Osteoblast (primary cell): ENCODE results near the gene KIAA1671. TPM values are rescaled to one million over a fixed set of nuclear protein-coding genes. Genes with fewer than 3 reads are reported as not detected.

Experiments
- DNase-seq: peaks from one replicate; pipeline ENCODE4 v3.0.0; 2011; ENCODE audit warnings: low spot score, mixed read lengths; ENCODE audit not compliant: insufficient read length; ENCODE audit errors: missing footprints
- H2AFZ ChIP-seq: 2 replicates; pipeline ENCODE4 v1.6.0; 2011; ENCODE audit warnings: mild to moderate bottlenecking, low read length
- H3K27ac ChIP-seq: 2 replicates; pipeline ENCODE4 v1.5.1; 2011; ENCODE audit warnings: mild to moderate bottlenecking, low read depth, low read length, moderate library complexity
- H3K27me3 ChIP-seq: 2 replicates; pipeline ENCODE4 v1.6.0; 2012; ENCODE audit warnings: mild to moderate bottlenecking, control low read depth, inconsistent platforms, low read length, moderate library complexity; ENCODE audit not compliant: insufficient read depth
- H3K36me3 ChIP-seq: 2 replicates; pipeline ENCODE4 v1.5.1; 2011; ENCODE audit warnings: mild to moderate bottlenecking, low read length, control low read depth, moderate library complexity; ENCODE audit not compliant: insufficient read depth
- H3K4me1 ChIP-seq: 2 replicates; pipeline ENCODE4 v1.5.1; 2011; ENCODE audit warnings: mild to moderate bottlenecking, low read length, control low read depth, moderate library complexity; ENCODE audit not compliant: insufficient read depth
- H3K4me2 ChIP-seq: 2 replicates; pipeline ENCODE4 v1.6.0; 2011; ENCODE audit warnings: mild to moderate bottlenecking, low read length; ENCODE audit not compliant: insufficient read depth
- H3K4me3 ChIP-seq: fragments of 200-600 bp; sonication (generic); 3 replicates; pipeline ENCODE4 v1.5.1; 2012; ENCODE audit warnings: mild to moderate bottlenecking, low read length, inconsistent platforms; ENCODE audit not compliant: insufficient read depth
- H3K79me2 ChIP-seq: 2 replicates; pipeline ENCODE4 v1.6.0; 2012; ENCODE audit warnings: mild to moderate bottlenecking, low read length, control low read depth, inconsistent platforms; ENCODE audit not compliant: insufficient read depth
- H3K9me3 ChIP-seq: 2 replicates; pipeline ENCODE4 v1.5.1; 2011; ENCODE audit warnings: low read depth, low read length, control low read depth
- H4K20me1 ChIP-seq: 2 replicates; pipeline ENCODE4 v1.6.0; 2012; ENCODE audit warnings: mild to moderate bottlenecking, low read length, control low read depth; ENCODE audit not compliant: insufficient read depth
- total RNA-seq: library from RNA; depleted of rRNA; stranded (reverse); fragments of >200 nt; gene quantifications from 2 replicates; pipeline ENCODE4 v1.2.3, GENCODE V29; 2012
- TF ChIP-seq, protein P1 (sequence below): IDR thresholded peaks from 2 replicates; pipeline ENCODE4 v1.5.1; 2011; ENCODE audit warnings: mild to moderate bottlenecking, low read depth, low read length, moderate library complexity; ENCODE audit errors: extremely low read depth

Gene KIAA1671
- total RNA-seq, 1 donor, result 16.6 TPM

DNA sequence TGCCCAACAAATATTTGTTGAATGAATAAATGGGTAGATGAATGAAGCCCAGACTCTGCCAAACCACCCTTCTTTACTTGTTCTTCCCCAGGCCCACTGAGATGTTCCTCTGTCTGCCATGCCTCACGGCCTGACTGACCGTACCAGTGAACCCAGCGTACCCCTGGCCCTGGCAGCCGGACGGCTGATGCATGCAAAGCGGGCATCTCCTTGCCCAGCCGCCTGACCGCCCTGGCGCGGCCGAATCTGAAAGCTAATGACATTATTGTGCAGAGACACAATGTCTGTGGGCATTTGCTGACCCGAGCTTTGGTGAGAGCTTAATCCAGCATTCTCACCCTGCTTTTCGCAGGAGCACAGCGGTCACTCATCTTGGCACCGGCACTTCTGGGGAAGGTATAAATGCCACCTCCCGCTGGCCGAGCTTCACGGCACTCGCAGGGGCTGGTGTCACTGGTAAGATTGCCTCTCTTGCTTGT, 266.7 kb downstream of the KIAA1671 start, which contains the start of gene CRYBB2:
Gene CRYBB2, plus strand, starts transcription at position 429 of the 479 bp plus-strand sequence. CDS start 1,791 bp downstream, outside the sequence.
- TF ChIP-seq, protein P1, sequence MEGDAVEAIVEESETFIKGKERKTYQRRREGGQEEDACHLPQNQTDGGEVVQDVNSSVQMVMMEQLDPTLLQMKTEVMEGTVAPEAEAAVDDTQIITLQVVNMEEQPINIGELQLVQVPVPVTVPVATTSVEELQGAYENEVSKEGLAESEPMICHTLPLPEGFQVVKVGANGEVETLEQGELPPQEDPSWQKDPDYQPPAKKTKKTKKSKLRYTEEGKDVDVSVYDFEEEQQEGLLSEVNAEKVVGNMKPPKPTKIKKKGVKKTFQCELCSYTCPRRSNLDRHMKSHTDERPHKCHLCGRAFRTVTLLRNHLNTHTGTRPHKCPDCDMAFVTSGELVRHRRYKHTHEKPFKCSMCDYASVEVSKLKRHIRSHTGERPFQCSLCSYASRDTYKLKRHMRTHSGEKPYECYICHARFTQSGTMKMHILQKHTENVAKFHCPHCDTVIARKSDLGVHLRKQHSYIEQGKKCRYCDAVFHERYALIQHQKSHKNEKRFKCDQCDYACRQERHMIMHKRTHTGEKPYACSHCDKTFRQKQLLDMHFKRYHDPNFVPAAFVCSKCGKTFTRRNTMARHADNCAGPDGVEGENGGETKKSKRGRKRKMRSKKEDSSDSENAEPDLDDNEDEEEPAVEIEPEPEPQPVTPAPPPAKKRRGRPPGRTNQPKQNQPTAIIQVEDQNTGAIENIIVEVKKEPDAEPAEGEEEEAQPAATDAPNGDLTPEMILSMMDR, result no peak
- Histone ChIP-seq H3K9me3 (no peaks in the 10 kb centered on the region), H2AFZ (no peak within 1 kb of the TSS), H3K4me3 (no peak within 1 kb of the TSS), H3K27me3 (peaks cover 7% of the 10 kb centered on the region), H3K27ac (no peak within 1 kb of the TSS), H4K20me1 (no peaks in the 10 kb centered on the region), H3K4me1 (no peaks in the 10 kb centered on the region), H3K4me2 (no peak within 1 kb of the TSS), H3K36me3 (no peaks in the 10 kb centered on the region), H3K79me2 (no peaks in the 10 kb centered on the region)
- DNase-seq, result no peak

DNA sequence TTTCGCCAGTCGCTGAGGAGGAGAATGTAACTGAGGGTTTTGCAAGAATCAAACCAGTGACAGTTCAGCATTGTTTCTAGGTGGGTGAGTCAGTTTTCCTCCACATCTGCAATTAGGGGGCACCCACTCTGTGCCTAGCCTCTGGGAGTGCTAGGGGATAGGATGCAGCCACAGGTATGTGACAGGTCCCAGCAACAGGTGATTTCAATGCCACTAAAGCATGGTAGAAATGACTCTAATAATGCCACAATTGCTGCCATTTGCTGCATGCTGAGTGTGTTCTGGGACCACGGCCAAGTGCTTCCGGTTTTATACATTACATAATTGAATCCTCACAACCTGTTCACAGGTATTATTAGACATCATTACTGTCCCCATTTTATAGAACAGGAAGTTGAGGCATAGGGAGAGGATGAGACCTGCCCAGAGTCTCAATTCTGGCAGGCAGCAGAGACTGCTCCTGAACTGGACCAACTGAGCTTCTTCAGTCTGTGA, 267.5 kb downstream of the KIAA1671 start:
- no peaks in the 10 kb centered on the region for H3K4me1 ChIP-seq
- H4K20me1 ChIP-seq, result no peaks in the 10 kb centered on the region
- H2AFZ ChIP-seq, result no peak overlapping the region
- peaks cover 12% of the 10 kb centered on the region for H3K27me3 ChIP-seq
- H3K4me3 ChIP-seq, result no peak overlapping the region
- TF ChIP-seq, protein P1, result no peak
- H3K9me3 ChIP-seq, result no peaks in the 10 kb centered on the region
- H3K79me2 ChIP-seq, result no peaks in the 10 kb centered on the region
- H3K27ac ChIP-seq, result no peak overlapping the region
- no peak overlapping the region for H3K4me2 ChIP-seq
- DNase-seq, result no peak
- H3K36me3 ChIP-seq, result no peaks in the 10 kb centered on the region

DNA sequence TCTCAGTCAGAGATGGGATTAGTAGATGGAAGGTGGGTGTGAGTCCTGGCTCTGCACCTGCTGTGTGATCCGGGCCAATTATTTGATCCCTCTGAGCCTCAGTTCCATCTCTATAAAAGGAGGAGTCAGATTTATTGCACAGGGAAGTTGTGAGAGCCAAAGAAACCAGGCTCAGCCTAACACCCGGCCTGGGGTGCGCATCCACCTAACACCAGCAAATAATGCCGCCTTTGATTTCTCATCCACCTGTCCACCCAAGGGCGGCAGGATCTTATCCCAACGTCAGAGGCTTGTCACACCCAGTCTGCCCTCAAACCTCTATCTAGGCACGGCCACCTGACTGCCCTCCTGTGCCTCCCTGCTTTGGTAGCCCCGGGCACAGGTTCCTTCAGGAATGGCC, 269.3 kb downstream of the KIAA1671 start:
- H3K36me3 ChIP-seq, result no peaks in the 10 kb centered on the region
- TF ChIP-seq, protein P1, result no peak
- H3K79me2 ChIP-seq, result no peaks in the 10 kb centered on the region
- no peak overlapping the region for H3K4me2 ChIP-seq
- no peak overlapping the region for H3K4me3 ChIP-seq
- peaks cover 15% of the 10 kb centered on the region for H3K27me3 ChIP-seq
- H3K4me1 ChIP-seq, result no peaks in the 10 kb centered on the region
- H3K9me3 ChIP-seq, result no peaks in the 10 kb centered on the region
- H3K27ac ChIP-seq, result no peak overlapping the region
- no peaks in the 10 kb centered on the region for H4K20me1 ChIP-seq
- no peak for DNase-seq
- H2AFZ ChIP-seq, result no peak overlapping the region

DNA sequence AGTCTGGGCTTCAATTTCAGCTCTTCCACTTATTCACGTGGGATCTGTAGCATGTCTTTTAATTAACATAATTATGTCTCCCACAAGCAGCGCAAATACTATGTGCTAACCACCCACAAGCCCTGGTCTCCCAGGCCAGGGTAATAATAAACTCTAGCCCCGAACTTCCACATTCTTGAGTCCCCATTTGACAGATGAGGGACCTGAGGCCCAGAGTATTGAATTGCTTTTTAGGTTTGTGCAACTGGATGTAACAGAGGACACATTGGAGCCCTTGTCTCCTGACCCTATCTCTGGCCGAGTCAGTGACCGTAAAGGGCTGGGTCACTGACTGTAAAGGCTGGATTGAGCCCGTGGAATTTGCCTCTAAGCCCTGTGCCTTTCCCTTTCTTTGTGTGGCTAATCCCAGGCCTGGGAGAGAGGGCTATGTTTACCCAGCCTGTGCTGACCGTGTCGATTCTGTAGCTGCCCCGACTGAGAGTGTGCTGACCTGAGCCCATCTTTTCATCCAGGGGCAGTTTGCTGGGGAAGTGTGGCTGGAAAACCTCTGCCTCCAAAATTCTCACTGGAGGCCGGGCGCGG, 270.8 kb downstream of the KIAA1671 start:
- no peaks in the 10 kb centered on the region for H3K79me2 ChIP-seq
- H3K36me3 ChIP-seq, result no peaks in the 10 kb centered on the region
- no peaks in the 10 kb centered on the region for H3K4me1 ChIP-seq
- H3K27me3 ChIP-seq, result peaks cover 15% of the 10 kb centered on the region
- TF ChIP-seq, protein P1, result no peak
- no peaks in the 10 kb centered on the region for H4K20me1 ChIP-seq
- H3K4me3 ChIP-seq, result no peak overlapping the region
- no peak for DNase-seq
- no peaks in the 10 kb centered on the region for H3K9me3 ChIP-seq
- no peak overlapping the region for H2AFZ ChIP-seq
- H3K4me2 ChIP-seq, result no peak overlapping the region
- H3K27ac ChIP-seq, result no peak overlapping the region
